ENCODE results near the gene SLC1A4.

Gene SLC1A4

DNA sequence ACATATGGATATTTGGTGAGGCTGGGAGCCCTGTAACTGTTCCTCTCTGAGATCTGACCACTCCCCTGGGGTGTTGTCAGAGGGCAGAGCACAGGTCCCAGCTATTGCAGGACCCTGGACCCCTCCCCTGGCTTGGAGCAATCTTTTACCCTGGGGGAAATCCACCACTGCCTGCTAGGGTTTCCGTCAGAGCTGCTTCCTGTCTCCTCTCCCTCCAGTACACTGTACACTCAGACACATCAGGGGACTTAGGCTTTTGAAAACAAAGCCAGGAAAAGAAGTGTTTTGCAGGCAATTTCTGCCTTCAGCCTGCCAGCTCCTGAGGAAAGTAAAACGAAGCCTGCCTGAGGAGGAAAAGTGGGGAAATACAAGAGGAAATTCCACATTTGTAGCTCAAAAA, 53.8 kb downstream of the SLC1A4 start:
- TF ChIP-seq, protein P1, sequence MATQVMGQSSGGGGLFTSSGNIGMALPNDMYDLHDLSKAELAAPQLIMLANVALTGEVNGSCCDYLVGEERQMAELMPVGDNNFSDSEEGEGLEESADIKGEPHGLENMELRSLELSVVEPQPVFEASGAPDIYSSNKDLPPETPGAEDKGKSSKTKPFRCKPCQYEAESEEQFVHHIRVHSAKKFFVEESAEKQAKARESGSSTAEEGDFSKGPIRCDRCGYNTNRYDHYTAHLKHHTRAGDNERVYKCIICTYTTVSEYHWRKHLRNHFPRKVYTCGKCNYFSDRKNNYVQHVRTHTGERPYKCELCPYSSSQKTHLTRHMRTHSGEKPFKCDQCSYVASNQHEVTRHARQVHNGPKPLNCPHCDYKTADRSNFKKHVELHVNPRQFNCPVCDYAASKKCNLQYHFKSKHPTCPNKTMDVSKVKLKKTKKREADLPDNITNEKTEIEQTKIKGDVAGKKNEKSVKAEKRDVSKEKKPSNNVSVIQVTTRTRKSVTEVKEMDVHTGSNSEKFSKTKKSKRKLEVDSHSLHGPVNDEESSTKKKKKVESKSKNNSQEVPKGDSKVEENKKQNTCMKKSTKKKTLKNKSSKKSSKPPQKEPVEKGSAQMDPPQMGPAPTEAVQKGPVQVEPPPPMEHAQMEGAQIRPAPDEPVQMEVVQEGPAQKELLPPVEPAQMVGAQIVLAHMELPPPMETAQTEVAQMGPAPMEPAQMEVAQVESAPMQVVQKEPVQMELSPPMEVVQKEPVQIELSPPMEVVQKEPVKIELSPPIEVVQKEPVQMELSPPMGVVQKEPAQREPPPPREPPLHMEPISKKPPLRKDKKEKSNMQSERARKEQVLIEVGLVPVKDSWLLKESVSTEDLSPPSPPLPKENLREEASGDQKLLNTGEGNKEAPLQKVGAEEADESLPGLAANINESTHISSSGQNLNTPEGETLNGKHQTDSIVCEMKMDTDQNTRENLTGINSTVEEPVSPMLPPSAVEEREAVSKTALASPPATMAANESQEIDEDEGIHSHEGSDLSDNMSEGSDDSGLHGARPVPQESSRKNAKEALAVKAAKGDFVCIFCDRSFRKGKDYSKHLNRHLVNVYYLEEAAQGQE (IDR thresholded peaks at IDR 0.05; ENCODE audit: insufficient replicate concordance, low read depth), result no peak
- no peak for TF ChIP-seq POLR2AphosphoS5 (IDR thresholded peaks at IDR 0.05; ENCODE audit: low read depth)
- no peak for TF ChIP-seq SPI1 (IDR thresholded peaks at IDR 0.05; ENCODE audit: borderline replicate concordance, low read depth)
- TF ChIP-seq GABPA (IDR thresholded peaks at IDR 0.05; ENCODE audit: low read depth), result no peak
- TF ChIP-seq, protein P2, sequence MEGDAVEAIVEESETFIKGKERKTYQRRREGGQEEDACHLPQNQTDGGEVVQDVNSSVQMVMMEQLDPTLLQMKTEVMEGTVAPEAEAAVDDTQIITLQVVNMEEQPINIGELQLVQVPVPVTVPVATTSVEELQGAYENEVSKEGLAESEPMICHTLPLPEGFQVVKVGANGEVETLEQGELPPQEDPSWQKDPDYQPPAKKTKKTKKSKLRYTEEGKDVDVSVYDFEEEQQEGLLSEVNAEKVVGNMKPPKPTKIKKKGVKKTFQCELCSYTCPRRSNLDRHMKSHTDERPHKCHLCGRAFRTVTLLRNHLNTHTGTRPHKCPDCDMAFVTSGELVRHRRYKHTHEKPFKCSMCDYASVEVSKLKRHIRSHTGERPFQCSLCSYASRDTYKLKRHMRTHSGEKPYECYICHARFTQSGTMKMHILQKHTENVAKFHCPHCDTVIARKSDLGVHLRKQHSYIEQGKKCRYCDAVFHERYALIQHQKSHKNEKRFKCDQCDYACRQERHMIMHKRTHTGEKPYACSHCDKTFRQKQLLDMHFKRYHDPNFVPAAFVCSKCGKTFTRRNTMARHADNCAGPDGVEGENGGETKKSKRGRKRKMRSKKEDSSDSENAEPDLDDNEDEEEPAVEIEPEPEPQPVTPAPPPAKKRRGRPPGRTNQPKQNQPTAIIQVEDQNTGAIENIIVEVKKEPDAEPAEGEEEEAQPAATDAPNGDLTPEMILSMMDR (IDR thresholded peaks at IDR 0.05; ENCODE audit: insufficient read depth, low read length), result no peak
- DNase-seq (ENCODE audit: low read depth in 1 of 2, low spot score in 1 of 2), result no peak
- no peak overlapping the region for H3K27ac ChIP-seq (replicated peaks)
- H3K27me3 ChIP-seq (ENCODE audit: insufficient read depth, poor library complexity, severe bottlenecking), result no peaks in the 10 kb centered on the region
- no peak overlapping the region for H3K4me3 ChIP-seq (replicated peaks; ENCODE audit: insufficient read depth, low read length)

DNA sequence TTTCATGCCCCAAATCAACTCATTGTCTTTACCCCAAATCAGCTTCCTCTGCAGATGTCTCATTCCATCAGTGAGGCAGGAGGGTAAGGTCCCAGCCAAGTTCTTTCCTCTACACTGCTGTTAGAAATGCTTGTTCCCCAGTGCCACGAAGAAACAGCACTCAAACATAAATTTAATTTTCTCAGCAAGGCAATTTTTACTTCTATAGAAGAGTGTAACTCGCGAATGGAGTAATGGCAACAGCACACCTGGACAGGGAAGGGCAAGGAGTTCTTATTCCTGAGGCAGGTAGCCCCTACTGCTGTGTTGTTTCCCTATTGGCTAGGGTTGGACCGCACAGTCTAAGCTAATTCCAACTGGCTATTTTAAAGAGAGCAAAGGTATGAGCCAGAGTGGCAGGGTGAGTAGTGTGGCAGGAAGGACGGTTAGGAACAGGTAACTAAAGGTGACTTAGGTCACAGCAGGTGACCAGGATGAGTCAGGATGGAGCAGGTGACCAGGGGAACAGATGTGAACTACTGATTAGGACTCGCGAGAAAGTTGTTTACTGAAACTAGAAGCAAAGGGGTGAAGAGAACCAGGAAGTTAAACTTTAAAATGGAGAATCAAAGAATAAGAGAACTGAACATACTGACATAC, 55.0 kb downstream of the SLC1A4 start:
- H3K27ac ChIP-seq (replicated peaks), result no peak overlapping the region
- TF ChIP-seq POLR2AphosphoS5 (IDR thresholded peaks at IDR 0.05; ENCODE audit: low read depth) (no peak), SPI1 (IDR thresholded peaks at IDR 0.05; ENCODE audit: borderline replicate concordance, low read depth) (no peak), GABPA (IDR thresholded peaks at IDR 0.05; ENCODE audit: low read depth) (no peak)
- TF ChIP-seq, protein P2 (IDR thresholded peaks at IDR 0.05; ENCODE audit: insufficient read depth, low read length), result no peak
- TF ChIP-seq, protein P1 (IDR thresholded peaks at IDR 0.05; ENCODE audit: insufficient replicate concordance, low read depth), result no peak
- no peak for DNase-seq (ENCODE audit: low read depth in 1 of 2, low spot score in 1 of 2)
- no peaks in the 10 kb centered on the region for H3K27me3 ChIP-seq (ENCODE audit: insufficient read depth, poor library complexity, severe bottlenecking)
- H3K4me3 ChIP-seq (replicated peaks; ENCODE audit: insufficient read depth, low read length), result no peak overlapping the region

DNA sequence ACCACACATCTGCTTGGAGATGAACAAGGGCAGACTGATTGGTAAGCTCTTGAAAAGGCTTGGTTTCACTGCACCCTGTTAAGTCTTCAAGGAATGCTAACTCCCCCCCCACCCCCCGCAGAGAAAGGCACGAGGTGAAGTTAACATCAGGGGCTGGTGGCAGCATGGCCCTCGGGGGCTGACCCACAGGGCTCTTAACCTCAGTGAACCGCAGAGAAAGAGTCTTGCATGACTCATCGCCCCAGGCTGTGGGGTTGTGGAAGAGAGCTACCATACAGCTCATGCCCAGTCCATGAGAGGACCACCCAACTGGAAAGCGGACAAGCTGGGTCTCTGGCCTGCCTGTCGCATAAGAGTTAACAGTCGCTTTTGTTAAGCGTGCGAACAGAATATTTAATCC, 56.5 kb downstream of the SLC1A4 start:
- Histone ChIP-seq H3K4me3 (replicated peaks; ENCODE audit: insufficient read depth, low read length) (no peak overlapping the region), H3K27ac (replicated peaks) (no peak overlapping the region), H3K27me3 (ENCODE audit: insufficient read depth, poor library complexity, severe bottlenecking) (no peaks in the 10 kb centered on the region)
- DNase-seq (ENCODE audit: low read depth in 1 of 2, low spot score in 1 of 2), result no peak
- TF ChIP-seq POLR2AphosphoS5 (IDR thresholded peaks at IDR 0.05; ENCODE audit: low read depth) (no peak), GABPA (IDR thresholded peaks at IDR 0.05; ENCODE audit: low read depth) (no peak), SPI1 (IDR thresholded peaks at IDR 0.05; ENCODE audit: borderline replicate concordance, low read depth) (no peak)
- TF ChIP-seq, protein P2 (IDR thresholded peaks at IDR 0.05; ENCODE audit: insufficient read depth, low read length), result no peak
- TF ChIP-seq, protein P1 (IDR thresholded peaks at IDR 0.05; ENCODE audit: insufficient replicate concordance, low read depth), result no peak
